Panc1 (cell line): ENCODE measurements around the gene PLET1.

Experiments used
- POLR2AphosphoS5 ChIP-seq: IDR thresholded peaks from 2 replicates; pipeline ENCODE4 v1.6.1; 2012; ENCODE audit warnings: mild to moderate bottlenecking, low read depth, low read length, moderate library complexity
- TF ChIP-seq, protein P1 (sequence below): fragments of 450-650 bp; IDR thresholded peaks from 2 replicates; pipeline ENCODE4 v1.5.1; 2017; ENCODE audit warnings: mild to moderate bottlenecking
- TF ChIP-seq, protein P2 (sequence below), 2 experiments: IDR thresholded peaks; 2 replicates each; pipeline ENCODE4 v1.6.1; 2011 to 2012; ENCODE audit warnings: low read depth in 2 of 2, control low read depth in 1 of 2, low read length in 1 of 2, mild to moderate bottlenecking in 1 of 2, moderate library complexity in 1 of 2; ENCODE audit not compliant: insufficient read depth in 1 of 2

DNA sequence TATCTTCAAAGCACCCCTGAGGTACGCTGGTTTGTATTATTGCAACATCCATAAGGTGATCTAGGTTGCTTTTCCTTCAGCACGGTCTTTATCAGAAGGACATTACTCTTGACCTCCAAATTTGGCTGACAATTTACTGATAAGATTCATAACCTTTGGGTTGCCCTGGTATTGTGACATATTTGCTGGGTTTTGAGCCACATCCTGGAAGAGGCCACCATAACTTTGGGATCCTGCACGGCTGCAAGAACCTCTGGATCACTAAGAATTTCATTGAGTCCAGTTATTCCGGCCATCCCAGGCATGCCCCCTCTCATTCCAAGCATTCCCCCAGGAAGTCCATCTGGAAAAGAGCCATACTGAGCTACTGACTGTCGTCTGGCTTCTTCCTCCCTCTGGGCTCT, 6.5 kb upstream of the PLET1 start:
- TF ChIP-seq, protein P1, sequence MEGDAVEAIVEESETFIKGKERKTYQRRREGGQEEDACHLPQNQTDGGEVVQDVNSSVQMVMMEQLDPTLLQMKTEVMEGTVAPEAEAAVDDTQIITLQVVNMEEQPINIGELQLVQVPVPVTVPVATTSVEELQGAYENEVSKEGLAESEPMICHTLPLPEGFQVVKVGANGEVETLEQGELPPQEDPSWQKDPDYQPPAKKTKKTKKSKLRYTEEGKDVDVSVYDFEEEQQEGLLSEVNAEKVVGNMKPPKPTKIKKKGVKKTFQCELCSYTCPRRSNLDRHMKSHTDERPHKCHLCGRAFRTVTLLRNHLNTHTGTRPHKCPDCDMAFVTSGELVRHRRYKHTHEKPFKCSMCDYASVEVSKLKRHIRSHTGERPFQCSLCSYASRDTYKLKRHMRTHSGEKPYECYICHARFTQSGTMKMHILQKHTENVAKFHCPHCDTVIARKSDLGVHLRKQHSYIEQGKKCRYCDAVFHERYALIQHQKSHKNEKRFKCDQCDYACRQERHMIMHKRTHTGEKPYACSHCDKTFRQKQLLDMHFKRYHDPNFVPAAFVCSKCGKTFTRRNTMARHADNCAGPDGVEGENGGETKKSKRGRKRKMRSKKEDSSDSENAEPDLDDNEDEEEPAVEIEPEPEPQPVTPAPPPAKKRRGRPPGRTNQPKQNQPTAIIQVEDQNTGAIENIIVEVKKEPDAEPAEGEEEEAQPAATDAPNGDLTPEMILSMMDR: no peak
- no peak for TF ChIP-seq POLR2AphosphoS5
- TF ChIP-seq, protein P2, sequence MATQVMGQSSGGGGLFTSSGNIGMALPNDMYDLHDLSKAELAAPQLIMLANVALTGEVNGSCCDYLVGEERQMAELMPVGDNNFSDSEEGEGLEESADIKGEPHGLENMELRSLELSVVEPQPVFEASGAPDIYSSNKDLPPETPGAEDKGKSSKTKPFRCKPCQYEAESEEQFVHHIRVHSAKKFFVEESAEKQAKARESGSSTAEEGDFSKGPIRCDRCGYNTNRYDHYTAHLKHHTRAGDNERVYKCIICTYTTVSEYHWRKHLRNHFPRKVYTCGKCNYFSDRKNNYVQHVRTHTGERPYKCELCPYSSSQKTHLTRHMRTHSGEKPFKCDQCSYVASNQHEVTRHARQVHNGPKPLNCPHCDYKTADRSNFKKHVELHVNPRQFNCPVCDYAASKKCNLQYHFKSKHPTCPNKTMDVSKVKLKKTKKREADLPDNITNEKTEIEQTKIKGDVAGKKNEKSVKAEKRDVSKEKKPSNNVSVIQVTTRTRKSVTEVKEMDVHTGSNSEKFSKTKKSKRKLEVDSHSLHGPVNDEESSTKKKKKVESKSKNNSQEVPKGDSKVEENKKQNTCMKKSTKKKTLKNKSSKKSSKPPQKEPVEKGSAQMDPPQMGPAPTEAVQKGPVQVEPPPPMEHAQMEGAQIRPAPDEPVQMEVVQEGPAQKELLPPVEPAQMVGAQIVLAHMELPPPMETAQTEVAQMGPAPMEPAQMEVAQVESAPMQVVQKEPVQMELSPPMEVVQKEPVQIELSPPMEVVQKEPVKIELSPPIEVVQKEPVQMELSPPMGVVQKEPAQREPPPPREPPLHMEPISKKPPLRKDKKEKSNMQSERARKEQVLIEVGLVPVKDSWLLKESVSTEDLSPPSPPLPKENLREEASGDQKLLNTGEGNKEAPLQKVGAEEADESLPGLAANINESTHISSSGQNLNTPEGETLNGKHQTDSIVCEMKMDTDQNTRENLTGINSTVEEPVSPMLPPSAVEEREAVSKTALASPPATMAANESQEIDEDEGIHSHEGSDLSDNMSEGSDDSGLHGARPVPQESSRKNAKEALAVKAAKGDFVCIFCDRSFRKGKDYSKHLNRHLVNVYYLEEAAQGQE (IDR thresholded peaks at IDR 0.05; ENCODE audit: insufficient read depth in 1 of 2, low read depth in 2 of 2, low read length in 1 of 2): no peak
